ENCODE data around the gene ARHGEF25.
"Not testable (repeated sequence)": the region's sequence is repeated elsewhere in the genome, so short reads cannot be mapped to it uniquely, and the experiment has no call there.

The ARHGEF25 gene

DNA sequence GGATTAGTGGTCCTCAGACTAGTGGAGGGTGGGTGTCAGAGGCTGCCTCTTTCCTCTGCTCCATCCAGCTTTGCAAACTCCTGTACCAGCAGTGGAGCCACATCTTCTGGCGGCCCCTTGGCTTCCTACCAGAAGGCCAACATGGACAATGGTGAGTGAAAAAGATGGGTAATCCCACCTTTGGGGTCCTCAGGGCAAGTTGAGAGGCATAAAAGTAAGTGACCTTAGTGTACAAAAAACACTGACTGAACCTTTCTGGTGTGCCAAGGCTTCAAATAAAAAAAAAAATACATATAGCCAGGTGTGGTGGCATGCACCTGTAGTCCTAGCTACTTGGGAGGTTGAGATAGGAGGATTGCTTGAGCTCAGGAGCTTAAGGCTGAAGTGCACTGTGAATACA lies 29.4 kb upstream of the ARHGEF25 start:
- Mint-ChIP-seq H3K4me1 (peaks cover 5% of the 10 kb centered on the region), H3K9me3 (no peaks in the 10 kb centered on the region), H3K4me3 (no peak overlapping the region)

DNA sequence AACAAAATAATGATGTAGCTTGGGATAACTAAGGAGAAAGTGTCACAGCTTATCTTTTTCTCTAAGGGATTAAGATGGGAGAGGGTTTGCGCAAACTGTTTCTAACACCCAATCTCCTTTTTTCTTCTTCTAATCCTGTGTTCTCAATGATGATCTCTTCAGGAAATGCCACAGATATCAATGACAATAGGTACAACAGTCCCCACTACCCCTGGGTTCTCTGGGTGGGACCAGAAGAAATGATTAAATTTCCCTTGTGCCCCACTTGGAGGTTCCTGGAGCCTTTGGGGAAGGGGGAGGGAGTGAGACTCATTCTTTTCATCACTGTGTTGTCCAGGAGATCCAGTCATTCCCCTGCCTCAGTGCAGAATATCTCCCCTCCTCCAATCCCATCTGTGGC lies 28.8 kb upstream of the ARHGEF25 start:
- H3K4me3 Mint-ChIP-seq = no peak overlapping the region
- peaks cover 4% of the 10 kb centered on the region for H3K27me3 Mint-ChIP-seq
- H3K27ac Mint-ChIP-seq = no peak overlapping the region
- no peaks in the 10 kb centered on the region for H3K9me3 Mint-ChIP-seq
- H3K4me1 Mint-ChIP-seq = peaks cover 5% of the 10 kb centered on the region
- no peaks in the 10 kb centered on the region for H3K36me3 Mint-ChIP-seq

More for the DNA sequence above, 29.4 kb upstream of the ARHGEF25 start:
- Mint-ChIP-seq H3K27ac (no peak overlapping the region), H3K27me3 (peaks cover 4% of the 10 kb centered on the region), H3K36me3 (no peaks in the 10 kb centered on the region)

GRCh38 chr12:57583008-57583831 lies 28.0 kb upstream of the ARHGEF25 start:
- Mint-ChIP-seq H3K4me3 (no peak overlapping the region), H3K4me1 (peaks cover 5% of the 10 kb centered on the region), H3K36me3 (no peaks in the 10 kb centered on the region), H3K27ac (peak overlapping the region; percentile 8), H3K9me3 (no peaks in the 10 kb centered on the region), H3K27me3 (peaks cover 4% of the 10 kb centered on the region)

DNA sequence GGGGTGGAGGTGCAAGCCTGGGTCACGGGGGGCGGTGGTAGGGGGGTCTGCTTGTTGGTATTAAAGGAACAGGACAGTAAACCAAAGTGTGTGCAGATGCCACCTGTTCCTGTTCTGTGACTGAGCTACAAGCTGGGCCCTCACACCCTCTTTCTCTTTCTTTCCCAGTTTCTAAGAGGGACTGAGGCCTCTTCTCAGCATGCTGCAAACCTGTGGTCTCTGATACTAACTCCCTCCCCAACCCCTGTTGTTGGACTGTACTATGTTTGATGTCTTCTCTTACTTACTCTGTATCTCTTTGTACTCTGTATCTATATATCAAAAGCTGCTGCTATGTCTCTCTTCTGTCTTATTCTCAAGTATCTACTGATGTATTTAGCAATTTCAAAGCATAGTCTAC lies 27.2 kb upstream of the ARHGEF25 start:
- Mint-ChIP-seq H3K9me3 (no peaks in the 10 kb centered on the region), H3K27ac (no peak overlapping the region), H3K4me3 (no peak overlapping the region), H3K27me3 (peaks cover 4% of the 10 kb centered on the region), H3K4me1 (peaks cover 5% of the 10 kb centered on the region), H3K36me3 (no peaks in the 10 kb centered on the region)

- Mint-ChIP-seq H3K9me3 (no peaks in the 10 kb centered on the region), H3K27me3 (peaks cover 4% of the 10 kb centered on the region), H3K4me3 (no peak overlapping the region), H3K4me1 (peaks cover 5% of the 10 kb centered on the region), H3K27ac (no peak overlapping the region), H3K36me3 (no peaks in the 10 kb centered on the region)
Observed at GRCh38 chr12:57584690-57585089, 26.5 kb upstream of the ARHGEF25 start.

DNA sequence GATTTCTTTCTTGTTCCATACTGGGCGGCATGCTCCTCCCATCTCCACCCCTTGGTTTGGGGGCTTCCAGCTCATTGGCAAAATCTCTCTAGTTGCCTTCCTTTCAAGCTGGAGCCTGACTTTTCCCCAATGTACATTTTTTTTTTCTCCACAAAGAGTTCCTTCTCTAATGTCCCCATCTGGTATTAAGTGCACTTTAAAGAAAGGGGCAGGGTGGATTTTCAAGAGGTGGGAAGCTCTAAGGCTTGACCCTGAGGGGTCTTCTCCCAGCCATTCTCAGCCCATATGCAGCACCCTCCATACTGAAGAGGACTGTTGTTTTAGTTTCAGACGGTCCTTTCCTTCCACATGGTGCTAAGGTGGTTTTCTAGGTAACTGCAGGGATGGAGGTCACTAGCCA lies 26.1 kb upstream of the ARHGEF25 start:
- Mint-ChIP-seq H3K4me3 (no peak overlapping the region), H3K27me3 (peaks cover 4% of the 10 kb centered on the region), H3K9me3 (no peaks in the 10 kb centered on the region), H3K27ac (no peak overlapping the region), H3K4me1 (peaks cover 6% of the 10 kb centered on the region), H3K36me3 (no peaks in the 10 kb centered on the region)

DNA sequence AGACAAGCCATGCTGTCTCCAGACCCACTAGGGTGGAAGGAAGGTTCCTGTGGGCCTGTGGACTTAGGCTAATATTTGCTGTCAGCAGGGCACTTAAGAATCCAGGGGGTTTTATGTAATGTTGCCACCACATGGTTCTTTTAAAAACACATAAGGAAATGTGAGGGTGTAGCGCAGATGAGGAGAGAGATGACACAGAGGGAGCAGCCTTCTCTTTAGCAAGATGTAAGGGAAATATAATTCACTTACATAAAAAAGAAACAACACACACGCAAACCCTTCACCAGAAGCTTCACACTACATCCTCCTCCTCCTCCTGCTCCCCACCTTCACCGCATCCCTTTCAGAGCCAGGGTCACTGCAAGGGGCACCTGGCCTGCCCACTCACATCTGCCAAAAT lies 25.1 kb upstream of the ARHGEF25 start:
- peaks cover 13% of the 10 kb centered on the region for H3K4me1 Mint-ChIP-seq
- no peak overlapping the region for H3K4me3 Mint-ChIP-seq
- H3K36me3 Mint-ChIP-seq = no peaks in the 10 kb centered on the region
- H3K27ac Mint-ChIP-seq = no peak overlapping the region
- peaks cover 4% of the 10 kb centered on the region for H3K27me3 Mint-ChIP-seq
- H3K9me3 Mint-ChIP-seq = no peaks in the 10 kb centered on the region

GRCh38 chr12:57586832-57587429 lies 24.3 kb upstream of the ARHGEF25 start:
- Mint-ChIP-seq H3K4me1 (peaks cover 19% of the 10 kb centered on the region), H3K27me3 (peaks cover 4% of the 10 kb centered on the region), H3K9me3 (no peaks in the 10 kb centered on the region), H3K36me3 (no peaks in the 10 kb centered on the region), H3K27ac (no peak overlapping the region), H3K4me3 (no peak overlapping the region)

- H3K4me1 Mint-ChIP-seq = peaks cover 25% of the 10 kb centered on the region
- not testable (repeated sequence) for H3K9me3 Mint-ChIP-seq, H3K27ac Mint-ChIP-seq, H3K27me3 Mint-ChIP-seq, H3K4me3 Mint-ChIP-seq, H3K36me3 Mint-ChIP-seq
Observed at GRCh38 chr12:57588951-57589610, 22.2 kb upstream of the ARHGEF25 start.

DNA sequence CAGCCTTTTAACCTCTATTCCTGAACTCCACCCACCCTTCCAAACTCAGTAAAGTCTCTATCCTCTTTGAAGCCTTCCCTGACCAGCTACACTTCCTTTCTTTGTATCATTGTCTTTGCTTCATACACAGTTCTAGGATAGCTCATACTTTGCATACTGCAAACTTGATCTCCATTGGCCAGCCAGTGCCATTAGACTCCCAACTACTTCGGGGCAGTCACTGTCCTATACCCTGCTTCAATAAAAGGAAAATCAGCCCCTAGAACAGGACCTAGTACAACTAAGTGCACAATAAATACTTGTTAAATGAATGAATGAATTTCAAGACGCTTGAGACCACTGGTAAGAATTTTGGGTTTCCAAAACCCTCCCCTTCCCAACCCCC lies 20.8 kb upstream of the ARHGEF25 start:
- Mint-ChIP-seq H3K36me3 (no peaks in the 10 kb centered on the region), H3K27ac (peak overlapping the region; percentile 73), H3K27me3 (no peaks in the 10 kb centered on the region), H3K4me1 (peaks cover 25% of the 10 kb centered on the region), H3K4me3 (peak overlapping the region; percentile 88), H3K9me3 (no peaks in the 10 kb centered on the region)

DNA sequence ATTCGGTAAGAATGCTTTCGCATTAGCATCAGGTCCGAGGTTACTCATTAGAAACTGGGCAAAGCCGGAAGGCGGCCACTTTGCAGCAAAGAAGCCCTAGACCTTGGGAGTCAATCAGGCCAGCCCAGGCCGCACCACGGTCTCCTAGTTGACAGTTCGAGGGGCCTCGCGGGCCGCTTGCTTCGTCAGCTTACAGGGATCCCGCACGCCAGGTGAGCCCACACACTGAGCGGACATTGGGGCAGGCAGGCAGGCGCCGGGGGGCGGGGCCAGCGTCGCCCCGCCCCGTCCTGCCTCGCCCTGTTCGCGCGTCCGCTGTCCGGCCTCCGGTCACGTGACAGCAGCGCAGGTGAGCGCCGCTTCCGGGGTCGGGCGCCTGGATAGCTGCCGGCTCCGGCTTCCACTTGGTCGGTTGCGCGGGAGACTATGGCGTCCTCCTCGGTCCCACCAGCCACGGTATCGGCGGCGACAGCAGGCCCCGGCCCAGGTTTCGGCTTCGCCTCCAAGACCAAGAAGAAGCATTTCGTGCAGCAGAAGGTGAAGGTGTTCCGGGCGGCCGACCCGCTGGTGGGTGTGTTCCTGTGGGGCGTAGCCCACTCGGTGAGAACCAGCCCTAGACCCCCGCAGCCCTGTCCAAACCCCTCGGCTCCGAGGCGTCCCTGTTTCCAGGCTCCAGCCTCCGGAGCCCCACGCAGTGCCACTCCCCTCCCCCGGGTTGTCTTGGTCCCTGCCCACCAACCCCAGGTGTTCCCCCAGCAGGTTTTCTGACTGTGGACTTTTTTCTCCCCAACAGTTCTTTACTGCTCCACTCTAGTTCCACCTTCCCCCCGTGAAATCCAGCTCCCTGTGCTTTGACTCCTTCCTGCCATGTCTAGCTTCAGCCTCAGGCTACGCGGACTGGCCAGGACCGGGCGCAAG lies 20.1 kb upstream of the ARHGEF25 start, which contains the start of gene PIP4K2C:
PIP4K2C (plus strand) TSS at position 329 of the 918 bp plus-strand sequence; CDS start at position 427, 98 bp downstream.
- Mint-ChIP-seq H3K27ac (peak within 1 kb of the TSS; percentile 93), H3K4me1 (peaks cover 25% of the 10 kb centered on the region), H3K36me3 (peaks cover 2% of the 10 kb centered on the region), H3K9me3 (no peaks in the 10 kb centered on the region), H3K27me3 (no peaks in the 10 kb centered on the region), H3K4me3 (peak within 1 kb of the TSS; percentile 88)

DNA sequence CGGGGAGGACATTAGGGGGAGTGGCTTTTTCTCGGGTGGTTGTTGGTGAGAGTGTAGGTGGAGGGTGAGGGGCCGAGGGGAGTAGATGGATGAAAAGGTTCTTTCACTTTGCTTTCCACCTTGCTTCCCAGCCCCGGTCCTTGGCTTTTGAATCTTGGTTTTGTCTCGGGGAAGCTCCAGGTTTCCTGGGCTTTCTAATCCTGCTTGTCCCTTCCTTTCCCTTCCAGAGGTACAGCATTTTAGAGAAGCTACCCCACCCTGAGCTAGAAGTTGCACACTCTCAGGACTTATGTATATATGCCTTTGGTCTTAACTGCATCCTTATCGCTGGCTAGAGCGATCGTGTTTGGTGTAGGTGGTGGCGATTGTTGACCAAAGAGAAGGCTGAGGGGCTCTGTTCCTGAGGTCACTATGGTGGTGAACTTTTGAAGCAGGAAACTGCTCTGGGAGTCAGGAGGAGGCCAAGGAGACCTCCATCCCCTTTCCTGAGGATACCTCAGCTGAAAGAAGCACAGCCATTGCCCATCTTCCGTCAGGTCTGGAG lies 19.4 kb upstream of the ARHGEF25 start:
- Mint-ChIP-seq H3K27me3 (no peaks in the 10 kb centered on the region), H3K9me3 (no peaks in the 10 kb centered on the region), H3K27ac (peak overlapping the region; percentile 93), H3K4me3 (peak overlapping the region; percentile 88), H3K36me3 (peaks cover 2% of the 10 kb centered on the region), H3K4me1 (peaks cover 25% of the 10 kb centered on the region)

GRCh38 chr12:57592551-57593165 lies 18.6 kb upstream of the ARHGEF25 start:
- H3K36me3 Mint-ChIP-seq = peaks cover 6% of the 10 kb centered on the region
- no peaks in the 10 kb centered on the region for H3K27me3 Mint-ChIP-seq
- peak overlapping the region; percentile 88 for H3K4me3 Mint-ChIP-seq
- H3K9me3 Mint-ChIP-seq = no peaks in the 10 kb centered on the region
- H3K4me1 Mint-ChIP-seq = peaks cover 25% of the 10 kb centered on the region
- no peak overlapping the region for H3K27ac Mint-ChIP-seq

DNA sequence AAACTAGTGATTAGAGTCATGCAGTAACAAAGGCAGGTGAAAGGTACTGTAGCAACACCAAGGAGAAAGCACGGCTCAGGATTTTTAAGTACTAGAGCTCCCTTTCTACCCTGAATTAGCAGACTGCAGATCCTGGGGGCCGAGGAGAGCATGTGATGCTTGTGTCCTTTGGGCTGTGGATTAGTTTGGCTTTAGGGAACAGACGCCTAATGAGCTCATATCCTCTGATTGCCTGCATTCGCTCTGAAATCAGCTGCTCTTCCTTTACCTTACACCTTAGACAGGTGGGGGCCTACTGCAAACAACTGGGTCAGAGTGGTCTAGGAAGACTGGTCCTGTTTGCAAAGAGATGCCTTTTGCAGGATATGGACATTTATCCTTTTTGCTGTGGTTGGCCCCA lies 18.0 kb upstream of the ARHGEF25 start:
- Mint-ChIP-seq H3K27me3 (no peaks in the 10 kb centered on the region), H3K4me1 (peaks cover 25% of the 10 kb centered on the region), H3K4me3 (no peak overlapping the region), H3K36me3 (peaks cover 8% of the 10 kb centered on the region), H3K27ac (no peak overlapping the region), H3K9me3 (no peaks in the 10 kb centered on the region)

GRCh38 chr12:57600395-57600794 lies 10.8 kb upstream of the ARHGEF25 start:
- Mint-ChIP-seq H3K9me3 (no peaks in the 10 kb centered on the region), H3K27me3 (no peaks in the 10 kb centered on the region), H3K36me3 (peaks cover 17% of the 10 kb centered on the region), H3K4me1 (peaks cover 25% of the 10 kb centered on the region), H3K27ac (no peak overlapping the region), H3K4me3 (no peak overlapping the region)
